Fibroblast of the aortic adventitia (primary cell): Measurements from ENCODE around the gene ARPC2. TPM values are rescaled to one million over a fixed set of nuclear protein-coding genes. Genes with fewer than 3 reads are reported as not detected.
A peak's percentile ranks its signal among the peaks of the same experiment; 100 is the strongest.

Experiments
- DNase-seq: peaks from one replicate; pipeline ENCODE4 v3.0.0-alpha.2; 2010; ENCODE audit warnings: low read depth
- H3K4me3 ChIP-seq: 2 replicates; pipeline ENCODE4 v1.5.1; 2011; ENCODE audit warnings: low read depth, mild to moderate bottlenecking, control low read depth, low read length, moderate library complexity
- CTCF ChIP-seq: IDR thresholded peaks from 2 replicates; pipeline ENCODE4 v1.5.1; 2011; ENCODE audit warnings: mild to moderate bottlenecking, low read length, control low read depth, inconsistent platforms; ENCODE audit not compliant: insufficient read depth
- total RNA-seq: library from RNA; depleted of rRNA; stranded (reverse); fragments of >200 nt; gene quantifications from 2 replicates; pipeline ENCODE4 v1.2.3, GENCODE V29; 2012; ENCODE audit warnings: low replicate concordance

Gene ARPC2
- total RNA-seq, 1 donor: 368 TPM

- DNase-seq: peak; percentile 88
- no peak overlapping the region for H3K4me3 ChIP-seq
- peak; percentile 97 for TF ChIP-seq CTCF
Measured at GRCh38 chr2:218301176-218301819, 84.3 kb downstream of the ARPC2 start.

Other genes starting within 250 kb of the ARPC2 start
- 54.5 and 116 TPM in 2 replicates for gene TNS1, start 214.2 kb upstream of the ARPC2 start, total RNA-seq
- not detected in 2 replicates for gene RUFY4, start 147.9 kb upstream of the ARPC2 start, total RNA-seq
- not detected in 2 replicates for gene CXCR2, start 91.2 kb upstream of the ARPC2 start, total RNA-seq
- gene CXCR1, start 50.2 kb upstream of the ARPC2 start, total RNA-seq: not detected in 2 replicates
- gene GPBAR1, start 43.8 kb downstream of the ARPC2 start, total RNA-seq: 0.27 TPM in 1 of 2 replicates, not detected in the other
- 64.4 and 262 TPM in 2 replicates for gene AAMP, start 52.9 kb downstream of the ARPC2 start, total RNA-seq
- 17.4 and 27.2 TPM in 2 replicates for gene PNKD, start 53.3 kb downstream of the ARPC2 start, total RNA-seq
- gene TMBIM1, start 75.3 kb downstream of the ARPC2 start, total RNA-seq: 107 and 185 TPM in 2 replicates
- gene CATIP, start 139.7 kb downstream of the ARPC2 start, total RNA-seq: not detected in 2 replicates
- 0.09 and 0.33 TPM in 2 replicates for gene SLC11A1, start 165.1 kb downstream of the ARPC2 start, total RNA-seq
- gene CTDSP1, start 182.7 kb downstream of the ARPC2 start, total RNA-seq: 53.6 and 70.4 TPM in 2 replicates
- gene VIL1, start 201.9 kb downstream of the ARPC2 start, total RNA-seq: not detected in 2 replicates